CD4-positive, CD25-positive, alpha-beta regulatory T cell (primary cell): ENCODE results near the gene EBF4. TPM values are rescaled to one million over a fixed set of nuclear protein-coding genes. Genes with fewer than 3 reads are reported as not detected.

Experiments used
- ATAC-seq, 2 donors: fragments of 150-1000 bp; cut with Tn5 transposase; one replicate each; pipeline ENCODE4 v1.10.0; 2021; ENCODE audit warnings: low read depth in 2 of 2, moderate number of reproducible peaks in 2 of 2, moderate library complexity in 1 of 2
- DNase-seq, 3 donors: peaks; one replicate each; pipeline versions ENCODE4 v3.0.0 to v3.0.0-alpha.2; 2012 to 2022; ENCODE audit warnings: mixed read lengths in 1 of 3
- H3K27ac ChIP-seq: one replicate; pipeline ENCODE4 v1.7.0; 2013; ENCODE audit warnings: mild to moderate bottlenecking, low read length; ENCODE audit not compliant: insufficient read depth, poor library complexity, severe bottlenecking
- H3K27me3 ChIP-seq: one replicate; pipeline ENCODE4 v1.7.0; 2013; ENCODE audit warnings: low read length; ENCODE audit not compliant: control insufficient read depth, insufficient read depth
- H3K36me3 ChIP-seq: one replicate; pipeline ENCODE4 v1.7.0; 2013; ENCODE audit warnings: mild to moderate bottlenecking, low read length, moderate library complexity; ENCODE audit not compliant: control insufficient read depth, insufficient read depth
- H3K4me1 ChIP-seq: 2 replicates; pipeline ENCODE4 v1.7.0; 2013; ENCODE audit warnings: mild to moderate bottlenecking, low read length; ENCODE audit not compliant: insufficient read depth, control insufficient read depth, poor library complexity, severe bottlenecking
- H3K4me3 ChIP-seq: one replicate; pipeline ENCODE4 v1.7.0; 2013; ENCODE audit warnings: low read depth, mild to moderate bottlenecking, low read length, moderate library complexity
- H3K9me3 ChIP-seq, 2 experiments: 1 replicate in 1 of 2; 2 replicates in 1 of 2; pipeline ENCODE4 v1.7.0; 2013; ENCODE audit warnings: low read length in 2 of 2, mild to moderate bottlenecking in 1 of 2, moderate library complexity in 1 of 2; ENCODE audit not compliant: control insufficient read depth in 2 of 2
- H3K27ac Mint-ChIP-seq, 3 donors: one replicate each; pipeline ENCODE4 v1.8.0; 2020 to 2022; ENCODE audit warnings: mild to moderate bottlenecking in 3 of 3, mixed read lengths in 3 of 3, moderate library complexity in 2 of 3
- H3K27me3 Mint-ChIP-seq: one replicate; pipeline ENCODE4 v1.8.0; 2022; ENCODE audit warnings: mild to moderate bottlenecking, mixed read lengths
- H3K36me3 Mint-ChIP-seq: one replicate; pipeline ENCODE4 v1.8.0; 2020; ENCODE audit warnings: mixed read lengths
- H3K4me1 Mint-ChIP-seq, 4 donors: one replicate each; pipeline ENCODE4 v1.8.0; 2020 to 2022; ENCODE audit warnings: mixed read lengths in 4 of 4, mild to moderate bottlenecking in 1 of 4
- H3K4me3 Mint-ChIP-seq, 4 donors: one replicate each; pipeline ENCODE4 v1.8.0; 2020 to 2022; ENCODE audit warnings: mild to moderate bottlenecking in 4 of 4, mixed read lengths in 4 of 4, moderate library complexity in 3 of 4
- H3K9me3 Mint-ChIP-seq, 7 donors: one replicate each; pipeline ENCODE4 v1.8.0; 2020 to 2022; ENCODE audit warnings: mixed read lengths in 7 of 7, mild to moderate bottlenecking in 3 of 7, moderate library complexity in 2 of 7
- polyA plus RNA-seq, 4 donors: library from polyadenylated mRNA; unstranded; fragments of 300-500 nt; fragmentation: Illumina TruSeq; gene quantifications; one replicate each; pipeline ENCODE4 v1.2.3, GENCODE V29; 2021
- total RNA-seq: library from RNA; stranded (reverse); gene quantifications from one replicate; pipeline ENCODE4 v1.2.3, GENCODE V29; 2022

Gene EBF4
- total and polyA plus RNA-seq, 5 donors from 2014 or later: 0.36 to 1.8 (median 0.76) TPM; not detected in 2

DNA sequence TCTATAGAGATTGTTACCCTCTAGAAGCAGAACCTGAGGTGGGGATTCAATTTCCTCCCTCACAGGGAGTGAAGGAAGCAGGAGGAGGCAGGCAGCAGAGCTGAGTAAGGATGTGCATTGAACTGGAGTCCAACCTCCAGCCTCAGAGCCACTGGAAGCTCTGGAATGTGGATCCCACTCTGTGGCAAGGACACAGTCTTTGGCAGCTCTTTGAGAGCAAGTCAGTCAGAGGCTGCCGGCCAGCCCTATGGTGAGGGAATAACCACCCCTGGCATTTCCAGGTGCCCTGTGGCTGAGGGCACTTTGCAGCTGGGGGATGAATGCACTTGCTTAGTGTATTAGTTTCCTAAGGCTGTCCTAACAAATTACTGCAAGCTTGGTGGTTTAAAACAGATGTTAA is 37.2 kb downstream of the EBF4 start:
- Histone ChIP-seq H3K4me3 (peak overlapping the region; percentile 54), H3K27ac (peak overlapping the region; percentile 66), H3K36me3 (no peaks in the 10 kb centered on the region), H3K4me1 (peaks cover 24% of the 10 kb centered on the region), H3K9me3 (peaks cover 5% of the 10 kb centered on the region in 2 experiments), H3K27me3 (peaks cover 3% of the 10 kb centered on the region)
- H3K9me3 Mint-ChIP-seq: peaks cover 0 to 13% (median 4%) of the 10 kb centered on the region in 7 donors
- H3K36me3 Mint-ChIP-seq: peaks cover 8% of the 10 kb centered on the region
- H3K27me3 Mint-ChIP-seq: peaks cover 42% of the 10 kb centered on the region
- H3K4me3 Mint-ChIP-seq: peak overlapping the region; percentile 47 to 82 (median 72)
- no peak for DNase-seq
- H3K4me1 Mint-ChIP-seq: peaks cover 12 to 37% (median 21%) of the 10 kb centered on the region in 4 donors
- no peak for ATAC-seq
- H3K27ac Mint-ChIP-seq: peak overlapping the region; percentile 91 to 97 (median 93)

DNA sequence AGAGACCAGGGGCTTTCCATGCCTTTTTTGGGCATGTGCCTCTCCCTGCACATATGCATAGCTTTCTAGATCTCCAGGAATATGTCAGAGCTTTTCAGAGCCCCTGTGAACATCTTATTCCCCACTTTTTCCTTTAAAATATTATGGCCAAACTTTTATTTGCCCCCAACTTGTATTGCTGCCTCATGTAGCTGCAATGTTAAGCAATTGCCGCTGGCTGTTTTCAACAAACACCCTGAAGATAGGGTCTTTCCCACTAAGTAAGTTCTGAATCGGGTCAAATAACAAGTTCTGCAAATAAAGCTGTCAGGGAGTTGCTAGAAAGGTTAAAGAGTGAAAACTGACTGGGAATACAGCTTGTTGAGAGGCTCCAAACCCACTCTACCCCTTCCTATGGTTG is 42.3 kb downstream of the EBF4 start:
- Histone ChIP-seq H3K36me3 (no peaks in the 10 kb centered on the region), H3K27me3 (peaks cover 3% of the 10 kb centered on the region), H3K9me3 (peaks cover 5% of the 10 kb centered on the region in 2 experiments), H3K4me3 (no peak overlapping the region), H3K27ac (no peak overlapping the region), H3K4me1 (peaks cover 6% of the 10 kb centered on the region)
- Mint-ChIP-seq H3K27me3 (peaks cover 12% of the 10 kb centered on the region), H3K9me3 (peaks cover 0 to 13% (median 4%) of the 10 kb centered on the region in 7 donors), H3K4me1 (peaks cover 0 to 36% (median 22%) of the 10 kb centered on the region in 4 donors), H3K27ac (no peak overlapping the region), H3K36me3 (peaks cover 8% of the 10 kb centered on the region), H3K4me3 (no peak overlapping the region)
- DNase-seq: no peak
- no peak for ATAC-seq

DNA sequence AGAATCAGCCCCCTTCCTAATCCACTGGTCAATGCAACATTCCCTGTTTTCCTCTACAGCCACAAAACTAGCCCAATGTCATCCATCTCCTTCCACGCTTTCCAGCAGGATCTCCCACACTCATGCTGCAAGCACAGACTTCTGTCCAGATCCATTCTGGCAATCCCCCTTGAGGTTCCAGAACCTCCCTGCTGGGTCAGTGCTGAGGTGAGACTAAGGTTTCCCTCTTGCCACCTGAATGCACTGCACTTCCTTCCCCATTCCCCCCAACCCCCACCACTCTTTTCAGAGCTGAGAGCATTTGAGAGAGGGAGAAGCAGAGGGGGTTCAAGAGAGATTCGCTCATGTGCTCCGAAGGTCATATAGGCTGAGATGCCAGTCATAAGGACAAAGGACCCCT is 43.9 kb downstream of the EBF4 start:
- H3K27ac Mint-ChIP-seq: peak overlapping the region in 1 of 3 donors; percentile 85
- no peak for DNase-seq

DNA sequence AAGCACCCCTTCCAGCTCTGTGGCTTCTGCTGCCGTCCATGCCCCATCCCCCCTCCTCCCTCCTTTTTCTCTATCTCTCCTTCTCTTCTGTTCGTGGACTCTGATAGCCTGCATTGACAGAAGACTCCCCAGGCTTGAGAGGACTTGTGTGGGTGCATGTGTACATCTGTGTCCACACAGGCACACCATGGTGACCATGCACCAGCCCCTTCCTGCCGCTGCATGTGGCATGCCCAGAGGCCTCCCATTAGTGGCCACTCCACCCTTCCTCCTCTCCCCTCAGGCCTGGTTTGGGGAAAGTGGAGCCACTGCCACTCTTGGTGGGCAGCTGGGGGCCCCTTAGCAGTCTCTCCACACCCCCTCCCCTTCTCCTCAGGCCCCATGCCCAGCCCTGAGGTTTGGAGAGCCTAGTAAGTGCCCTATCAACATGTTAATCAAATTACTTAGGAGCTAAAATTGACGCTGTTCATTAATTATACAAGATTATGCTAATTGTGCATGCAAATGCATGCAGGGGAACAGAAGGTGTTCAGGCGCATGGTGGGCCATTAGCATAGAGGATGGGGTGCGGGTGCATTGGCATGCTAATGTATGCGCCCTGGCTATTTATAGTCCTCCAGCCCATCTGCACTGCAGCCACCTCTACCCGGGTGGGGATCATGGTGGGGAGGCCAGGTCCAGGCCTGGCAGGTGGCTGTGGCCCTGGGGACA is 45.9 kb downstream of the EBF4 start:
- Histone ChIP-seq H3K27ac (no peak overlapping the region), H3K27me3 (peaks cover 3% of the 10 kb centered on the region), H3K4me3 (no peak overlapping the region), H3K9me3 (no peaks in the 10 kb centered on the region), H3K4me1 (peaks cover 29% of the 10 kb centered on the region), H3K36me3 (no peaks in the 10 kb centered on the region)
- peaks cover under 1% of the 10 kb centered on the region for H3K36me3 Mint-ChIP-seq
- peaks cover 0 to 1% (median under 1%) of the 10 kb centered on the region in 7 donors for H3K9me3 Mint-ChIP-seq
- no peak for ATAC-seq
- no peak for DNase-seq
- peaks cover 11 to 56% (median 41%) of the 10 kb centered on the region in 4 donors for H3K4me1 Mint-ChIP-seq
- H3K27ac Mint-ChIP-seq: peak overlapping the region; percentile 51 to 87 (median 80)
- no peak overlapping the region for H3K4me3 Mint-ChIP-seq
- peaks cover 7% of the 10 kb centered on the region for H3K27me3 Mint-ChIP-seq

More for the DNA sequence above, 43.9 kb downstream of the EBF4 start:
- ATAC-seq: no peak
- Histone ChIP-seq H3K9me3 (peaks cover 5% of the 10 kb centered on the region in 2 experiments), H3K27me3 (peaks cover 3% of the 10 kb centered on the region), H3K36me3 (no peaks in the 10 kb centered on the region), H3K27ac (no peak overlapping the region), H3K4me3 (no peak overlapping the region), H3K4me1 (peaks cover 9% of the 10 kb centered on the region)
- Mint-ChIP-seq H3K27me3 (peaks cover 12% of the 10 kb centered on the region), H3K4me1 (peaks cover 3 to 36% (median 24%) of the 10 kb centered on the region in 4 donors), H3K4me3 (no peak overlapping the region), H3K36me3 (peaks cover 8% of the 10 kb centered on the region), H3K9me3 (peaks cover 0 to 13% (median 4%) of the 10 kb centered on the region in 7 donors)

DNA sequence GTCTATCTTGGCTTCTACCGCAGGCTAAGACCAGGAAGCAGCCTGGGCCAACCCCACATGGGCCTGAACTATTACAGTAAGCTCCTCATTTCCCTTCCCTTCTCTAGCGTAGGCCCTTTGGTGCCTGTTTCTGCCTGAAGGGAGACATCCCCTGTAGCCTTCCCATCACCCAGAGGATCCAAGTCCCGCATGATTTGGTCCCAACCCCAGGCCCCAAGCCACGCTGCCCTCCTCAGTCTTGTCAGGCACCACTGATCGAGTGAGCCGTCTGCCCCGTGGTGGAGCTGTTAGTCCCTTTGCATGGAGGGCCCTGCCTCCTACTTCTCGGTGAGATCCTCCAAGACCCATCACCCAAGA is 46.4 kb downstream of the EBF4 start:
- Mint-ChIP-seq H3K36me3 (no peaks in the 10 kb centered on the region), H3K27me3 (peaks cover 7% of the 10 kb centered on the region), H3K4me1 (peaks cover 11 to 57% (median 41%) of the 10 kb centered on the region in 4 donors), H3K27ac (peak overlapping the region in 2 of 3 donors; percentile 87), H3K9me3 (peaks cover 0 to 1% (median 0%) of the 10 kb centered on the region in 7 donors), H3K4me3 (no peak overlapping the region)
- ATAC-seq (no peak), DNase-seq (no peak)
- H3K27me3 ChIP-seq: peaks cover 3% of the 10 kb centered on the region
- peaks cover 29% of the 10 kb centered on the region for H3K4me1 ChIP-seq
- no peak overlapping the region for H3K27ac ChIP-seq
- H3K4me3 ChIP-seq: no peak overlapping the region
- no peaks in the 10 kb centered on the region for H3K36me3 ChIP-seq
- no peaks in the 10 kb centered on the region for H3K9me3 ChIP-seq

DNA sequence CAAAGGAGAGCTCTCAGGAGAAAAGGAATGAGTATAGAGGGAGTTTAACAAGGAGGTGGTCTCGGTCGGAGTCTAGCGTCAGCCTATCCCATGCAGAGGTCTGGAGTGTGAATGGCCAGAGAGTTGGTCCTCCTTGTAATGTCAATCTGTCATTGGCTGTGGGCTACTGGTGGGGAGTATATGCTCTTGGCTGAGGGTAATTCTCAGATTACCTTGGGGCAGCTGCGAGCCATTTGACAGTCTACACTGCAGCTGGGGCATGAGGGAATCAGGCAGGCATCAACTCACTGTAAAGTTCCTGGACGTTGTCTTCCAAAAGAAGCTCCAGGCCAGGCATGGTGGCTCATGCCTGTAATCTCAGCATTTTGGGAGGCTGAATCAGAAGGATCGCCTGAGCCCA is 48.1 kb downstream of the EBF4 start:
- peaks cover 29% of the 10 kb centered on the region for H3K4me1 ChIP-seq
- H3K9me3 ChIP-seq: no peaks in the 10 kb centered on the region
- Mint-ChIP-seq H3K27me3 (peaks cover 4% of the 10 kb centered on the region), H3K4me1 (peaks cover 11 to 57% (median 39%) of the 10 kb centered on the region in 4 donors), H3K36me3 (no peaks in the 10 kb centered on the region), H3K9me3 (no peaks in the 10 kb centered on the region), H3K4me3 (peak overlapping the region in 3 of 4 donors; percentile 23 to 78 (median 72)), H3K27ac (peak overlapping the region; percentile 93 to 99 (median 94))
- peak overlapping the region; percentile 44 for H3K4me3 ChIP-seq
- ATAC-seq: no peak
- no peak for DNase-seq
- H3K36me3 ChIP-seq: no peaks in the 10 kb centered on the region
- H3K27ac ChIP-seq: peak overlapping the region; percentile 63
- H3K27me3 ChIP-seq: no peaks in the 10 kb centered on the region

DNA sequence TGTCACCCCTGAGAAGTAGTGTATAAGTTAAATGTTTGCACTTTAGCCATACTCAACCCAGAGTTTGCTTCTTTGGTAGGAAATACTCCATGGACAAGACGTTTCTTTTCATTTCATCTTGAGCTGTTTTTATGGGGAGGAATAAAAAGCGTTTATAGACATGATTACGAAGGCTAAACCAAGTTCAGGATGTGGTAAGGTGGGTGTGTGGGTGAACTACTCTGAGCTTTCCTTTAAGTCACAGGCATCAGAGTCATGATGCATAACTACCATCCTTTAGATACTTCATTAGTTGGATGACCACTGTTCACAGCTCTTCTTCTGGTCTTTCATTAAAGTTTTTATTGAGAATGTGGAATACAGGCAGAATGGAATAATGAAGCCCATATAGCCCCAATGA is 48.9 kb downstream of the EBF4 start:
- H3K27ac ChIP-seq: peak overlapping the region; percentile 63
- H3K27me3 Mint-ChIP-seq: peaks cover 4% of the 10 kb centered on the region
- no peaks in the 10 kb centered on the region for H3K27me3 ChIP-seq
- H3K9me3 ChIP-seq: no peaks in the 10 kb centered on the region
- no peaks in the 10 kb centered on the region for H3K36me3 ChIP-seq
- peaks cover 29% of the 10 kb centered on the region for H3K4me1 ChIP-seq
- H3K9me3 Mint-ChIP-seq: no peaks in the 10 kb centered on the region
- H3K4me3 Mint-ChIP-seq: peak overlapping the region; percentile 51 to 78 (median 62)
- ATAC-seq (peak; percentile 89 to 94), DNase-seq (peak in 2 of 3 donors; percentile 75 to 83)
- peak overlapping the region; percentile 93 to 99 (median 94) for H3K27ac Mint-ChIP-seq
- H3K4me1 Mint-ChIP-seq: peaks cover 11 to 59% (median 38%) of the 10 kb centered on the region in 4 donors
- H3K36me3 Mint-ChIP-seq: no peaks in the 10 kb centered on the region
- peak overlapping the region; percentile 76 for H3K4me3 ChIP-seq
